Measurements from ENCODE around the gene TBC1D2B. TPM values are rescaled to one million over a fixed set of nuclear protein-coding genes. Genes with fewer than 3 reads are reported as not detected.

The TBC1D2B gene
- total and polyA plus RNA-seq, 4 donors: 8.4 to 119 (median 22.0) TPM

GRCh38 chr15:77999486-77999885 lies 78.0 kb downstream of the TBC1D2B start:
- Histone ChIP-seq H3K4me1 (ENCODE audit: control insufficient read depth in 4 of 4, insufficient read depth in 4 of 4, low read length in 3 of 4) (peaks cover 9 to 32% (median 26%) of the 10 kb centered on the region in 4 donors), H3K36me3 (ENCODE audit: control insufficient read depth in 4 of 4, insufficient read depth in 3 of 4, low read depth in 1 of 4, low read length in 3 of 4) (peaks cover 12 to 34% (median 32%) of the 10 kb centered on the region in 4 donors), H3K27me3 (ENCODE audit: control insufficient read depth in 4 of 4, insufficient read depth in 4 of 4, low read length in 3 of 4) (no peaks in the 10 kb centered on the region), H3K9ac (ENCODE audit: low read depth in 1 of 2, low read length in 2 of 2) (no peak overlapping the region), H3K4me3 (ENCODE audit: low read depth in 1 of 3, low read length in 3 of 3) (no peak overlapping the region), H3K27ac (ENCODE audit: low read depth in 1 of 2, low read length in 2 of 2) (no peak overlapping the region), H3K9me3 (ENCODE audit: control insufficient read depth in 4 of 4, low read length in 3 of 4) (no peaks in the 10 kb centered on the region)
- DNase-seq (ENCODE audit: low spot score): no peak
- TF ChIP-seq RAD21 (IDR thresholded peaks at IDR 0.05) (no peak), YY1 (IDR thresholded peaks at IDR 0.05) (no peak), FOXA2 (IDR thresholded peaks at IDR 0.05) (no peak), FOXA1 (IDR thresholded peaks at IDR 0.05) (no peak), ATF3 (IDR thresholded peaks at IDR 0.05) (no peak), TAF1 (conservative IDR thresholded peaks at IDR 0.05) (no peak), REST (IDR thresholded peaks at IDR 0.05) (no peak)
- 93% methylated on average over 15 of the region's 15 CpGs for whole genome bisulfite sequencing

DNA sequence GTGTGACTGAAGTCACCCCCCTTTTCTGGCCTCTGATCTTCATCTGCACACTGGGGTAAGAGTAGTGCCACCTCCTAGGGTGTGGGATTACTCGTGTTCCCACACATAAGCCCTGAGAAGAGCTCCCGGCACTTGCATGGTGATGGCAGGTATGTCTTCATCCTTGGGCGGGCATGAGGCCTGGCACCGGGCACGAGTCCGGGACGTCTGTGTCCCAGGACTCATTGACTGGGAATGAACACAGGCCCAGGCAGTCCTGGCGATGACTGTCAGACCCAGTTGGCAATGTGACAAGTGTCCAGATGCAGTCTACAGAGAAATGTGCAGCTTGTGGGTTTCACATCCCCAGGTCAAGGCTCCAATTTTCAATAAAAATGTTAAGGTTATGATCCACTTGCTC lies 78.9 kb downstream of the TBC1D2B start:
- TF ChIP-seq SP1 (IDR thresholded peaks at IDR 0.05) (no peak), GABPA (IDR thresholded peaks at IDR 0.05 in 1 of 2, conservative IDR thresholded peaks at IDR 0.05 in 1 of 2) (no peak), REST (IDR thresholded peaks at IDR 0.05) (no peak), HNF4G (IDR thresholded peaks at IDR 0.05) (no peak), FOXA2 (IDR thresholded peaks at IDR 0.05) (no peak), TAF1 (conservative IDR thresholded peaks at IDR 0.05) (no peak), YY1 (IDR thresholded peaks at IDR 0.05) (no peak), RAD21 (IDR thresholded peaks at IDR 0.05) (no peak), MAX (IDR thresholded peaks at IDR 0.05) (no peak), HNF4A (conservative IDR thresholded peaks at IDR 0.05) (no peak), RXRA (IDR thresholded peaks at IDR 0.05) (no peak), JUND (IDR thresholded peaks at IDR 0.05) (no peak), NR2F2 (IDR thresholded peaks at IDR 0.05) (no peak), ATF3 (IDR thresholded peaks at IDR 0.05) (no peak), FOXA1 (IDR thresholded peaks at IDR 0.05) (no peak), EGR1 (IDR thresholded peaks at IDR 0.05; ENCODE audit: low read depth in 2 of 2) (no peak)
- TF ChIP-seq, protein P1, sequence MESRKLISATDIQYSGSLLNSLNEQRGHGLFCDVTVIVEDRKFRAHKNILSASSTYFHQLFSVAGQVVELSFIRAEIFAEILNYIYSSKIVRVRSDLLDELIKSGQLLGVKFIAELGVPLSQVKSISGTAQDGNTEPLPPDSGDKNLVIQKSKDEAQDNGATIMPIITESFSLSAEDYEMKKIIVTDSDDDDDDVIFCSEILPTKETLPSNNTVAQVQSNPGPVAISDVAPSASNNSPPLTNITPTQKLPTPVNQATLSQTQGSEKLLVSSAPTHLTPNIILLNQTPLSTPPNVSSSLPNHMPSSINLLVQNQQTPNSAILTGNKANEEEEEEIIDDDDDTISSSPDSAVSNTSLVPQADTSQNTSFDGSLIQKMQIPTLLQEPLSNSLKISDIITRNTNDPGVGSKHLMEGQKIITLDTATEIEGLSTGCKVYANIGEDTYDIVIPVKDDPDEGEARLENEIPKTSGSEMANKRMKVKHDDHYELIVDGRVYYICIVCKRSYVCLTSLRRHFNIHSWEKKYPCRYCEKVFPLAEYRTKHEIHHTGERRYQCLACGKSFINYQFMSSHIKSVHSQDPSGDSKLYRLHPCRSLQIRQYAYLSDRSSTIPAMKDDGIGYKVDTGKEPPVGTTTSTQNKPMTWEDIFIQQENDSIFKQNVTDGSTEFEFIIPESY (IDR thresholded peaks at IDR 0.05): no peak
- TF ChIP-seq, protein P2, sequence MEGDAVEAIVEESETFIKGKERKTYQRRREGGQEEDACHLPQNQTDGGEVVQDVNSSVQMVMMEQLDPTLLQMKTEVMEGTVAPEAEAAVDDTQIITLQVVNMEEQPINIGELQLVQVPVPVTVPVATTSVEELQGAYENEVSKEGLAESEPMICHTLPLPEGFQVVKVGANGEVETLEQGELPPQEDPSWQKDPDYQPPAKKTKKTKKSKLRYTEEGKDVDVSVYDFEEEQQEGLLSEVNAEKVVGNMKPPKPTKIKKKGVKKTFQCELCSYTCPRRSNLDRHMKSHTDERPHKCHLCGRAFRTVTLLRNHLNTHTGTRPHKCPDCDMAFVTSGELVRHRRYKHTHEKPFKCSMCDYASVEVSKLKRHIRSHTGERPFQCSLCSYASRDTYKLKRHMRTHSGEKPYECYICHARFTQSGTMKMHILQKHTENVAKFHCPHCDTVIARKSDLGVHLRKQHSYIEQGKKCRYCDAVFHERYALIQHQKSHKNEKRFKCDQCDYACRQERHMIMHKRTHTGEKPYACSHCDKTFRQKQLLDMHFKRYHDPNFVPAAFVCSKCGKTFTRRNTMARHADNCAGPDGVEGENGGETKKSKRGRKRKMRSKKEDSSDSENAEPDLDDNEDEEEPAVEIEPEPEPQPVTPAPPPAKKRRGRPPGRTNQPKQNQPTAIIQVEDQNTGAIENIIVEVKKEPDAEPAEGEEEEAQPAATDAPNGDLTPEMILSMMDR (IDR thresholded peaks at IDR 0.05; ENCODE audit: low read depth, low read length, missing input control): no peak
- no peak for DNase-seq (ENCODE audit: low spot score)
- no peaks in the 10 kb centered on the region for H3K27me3 ChIP-seq (ENCODE audit: control insufficient read depth in 4 of 4, insufficient read depth in 4 of 4, low read length in 3 of 4)
- 93% methylated on average over 8 of the region's 8 CpGs for WGBS
- H3K27ac ChIP-seq (ENCODE audit: low read depth in 1 of 2, low read length in 2 of 2): no peak overlapping the region
- H3K9ac ChIP-seq (ENCODE audit: low read depth in 1 of 2, low read length in 2 of 2): no peak overlapping the region
- peaks cover 13 to 37% (median 34%) of the 10 kb centered on the region in 4 donors for H3K36me3 ChIP-seq (ENCODE audit: control insufficient read depth in 4 of 4, insufficient read depth in 3 of 4, low read depth in 1 of 4, low read length in 3 of 4)
- H3K9me3 ChIP-seq (ENCODE audit: control insufficient read depth in 4 of 4, low read length in 3 of 4): no peaks in the 10 kb centered on the region
- peaks cover 9 to 23% (median 18%) of the 10 kb centered on the region in 4 donors for H3K4me1 ChIP-seq (ENCODE audit: control insufficient read depth in 4 of 4, insufficient read depth in 4 of 4, low read length in 3 of 4)
- H3K4me3 ChIP-seq (ENCODE audit: low read depth in 1 of 3, low read length in 3 of 3): no peak overlapping the region

Measured in liver (tissue), 9 donors.